K562 (cell line): ENCODE measurements around the gene ADGRL3. TPM values are rescaled to one million over a fixed set of nuclear protein-coding genes. Genes with fewer than 3 reads are reported as not detected.

ENCODE experiments used
- ATAC-seq: fragments of 200-7000 bp; cut with Tn5 transposase; 3 replicates; pipeline ENCODE4 v1.9.1; 2020; ENCODE audit warnings: moderate library complexity
- BruUV-seq: library from RNA; stranded (reverse); fragments of 400-500 nt; replicated peaks from 2 replicates; lab custom pipeline; 2021; lab: Mats Ljungman, UMichigan
- CTCF ChIA-PET: fragments of 300-600 bp; formaldehyde crosslinking; extraction: SDS; loops from one replicate; lab custom pipeline; 2021; ENCODE audit warnings: low intra/inter-chr PET ratio; lab: Yijun Ruan, JAX
- POLR2A ChIA-PET: fragments of 300-600, 350-650 bp; sonication (Branson Sonifier 250); formaldehyde crosslinking; extraction: SDS; loops from one replicate; lab custom pipeline; 2021; ENCODE audit warnings: antibody characterized with exemption, inconsistent platforms; lab: Yijun Ruan, JAX
- DNase-seq, 4 experiments: peaks; one replicate each; pipeline versions ENCODE4 v3.0.0 to v3.0.0-alpha.2; 2011 to 2018; ENCODE audit warnings: low spot score in 3 of 4, mixed read lengths in 3 of 4; ENCODE audit errors: extremely low read depth in 1 of 4
- FAIRE-seq: peaks from 2 replicates; lab custom pipeline; 2011; peaks lifted over from hg19 to GRCh38; lab: Jason Lieb, UNC
- H2AFZ ChIP-seq: 2 replicates; pipeline ENCODE4 v1.6.0; 2011; ENCODE audit warnings: low read depth, low read length, control low read depth, inconsistent platforms
- H3K27ac ChIP-seq: fragments of 200-600 bp; 3 replicates; pipeline ENCODE4 v1.8.0; 2011; ENCODE audit warnings: low read depth, mild to moderate bottlenecking, control low read depth, inconsistent platforms, low read length, moderate library complexity, mixed read lengths; ENCODE audit errors: extremely low read depth
- H3K27me3 ChIP-seq, 2 experiments: fragments of 300-600 bp in 1 of 2; 2 replicates in 1 of 2; 3 replicates in 1 of 2; pipeline versions ENCODE4 v1.6.0 to v1.8.0; 2011; ENCODE audit warnings: inconsistent platforms in 2 of 2, low read length in 2 of 2, mild to moderate bottlenecking in 1 of 2, mixed read lengths in 1 of 2, moderate library complexity in 1 of 2; ENCODE audit not compliant: control insufficient read depth in 2 of 2, insufficient read depth in 2 of 2
- H3K36me3 ChIP-seq: fragments of 300-600 bp; 3 replicates; pipeline ENCODE4 v1.8.0; 2011; ENCODE audit warnings: mild to moderate bottlenecking, low read length, inconsistent platforms; ENCODE audit not compliant: control insufficient read depth, insufficient read depth
- H3K4me1 ChIP-seq, 2 experiments: fragments of 200-600 bp in 1 of 2; replicated peaks in 1 of 2; 2 replicates in 1 of 2; 3 replicates in 1 of 2; pipeline versions ENCODE4 v1.5.1 to v1.8.0; 2011; ENCODE audit warnings: inconsistent platforms in 2 of 2, low read length in 2 of 2, mild to moderate bottlenecking in 1 of 2, mixed read lengths in 1 of 2, moderate library complexity in 1 of 2; ENCODE audit not compliant: control insufficient read depth in 2 of 2, insufficient read depth in 2 of 2
- H3K4me2 ChIP-seq: 2 replicates; pipeline ENCODE4 v1.6.1; 2011; ENCODE audit warnings: low read length, control low read depth, inconsistent platforms, mixed read lengths; ENCODE audit not compliant: insufficient read depth
- H3K4me3 ChIP-seq: fragments of 200-600 bp; sonication (generic), shearing (Covaris generic); 2 replicates; pipeline ENCODE4 v1.5.1; 2016; ENCODE audit warnings: control low read depth, inconsistent platforms
- H3K79me2 ChIP-seq: fragments of 200-600 bp; 3 replicates; pipeline ENCODE4 v1.8.0; 2011; ENCODE audit warnings: low read length, inconsistent platforms; ENCODE audit not compliant: control insufficient read depth, insufficient read depth
- H3K9ac ChIP-seq, 2 experiments: 2 replicates each; pipeline versions ENCODE4 v1.6.0 to v1.6.1; 2011; ENCODE audit warnings: low read depth in 2 of 2, low read length in 2 of 2, control low read depth in 1 of 2, inconsistent platforms in 1 of 2, mild to moderate bottlenecking in 1 of 2, mixed read lengths in 1 of 2; ENCODE audit not compliant: insufficient read depth in 1 of 2
- H3K9me1 ChIP-seq: one replicate; pipeline ENCODE4 v1.6.0; 2011; ENCODE audit warnings: inconsistent platforms, mild to moderate bottlenecking, low read length, moderate library complexity; ENCODE audit not compliant: control insufficient read depth, insufficient read depth
- H3K9me3 ChIP-seq: replicated peaks from 2 replicates; pipeline ENCODE4 v1.5.1; 2011; ENCODE audit warnings: low read depth, low read length, inconsistent platforms; ENCODE audit not compliant: control insufficient read depth, insufficient read depth
- H4K20me1 ChIP-seq: replicated peaks from 2 replicates; pipeline ENCODE4 v1.6.1; 2011; ENCODE audit warnings: low read length, inconsistent platforms, mixed read lengths; ENCODE audit not compliant: control insufficient read depth, insufficient read depth
- COPS2 ChIP-seq: fragments of 450-650 bp; conservative IDR thresholded peaks from 2 replicates; pipeline ENCODE4 v1.6.1; 2016; ENCODE audit warnings: mild to moderate bottlenecking, moderate library complexity
- ELF4 ChIP-seq: fragments of 450-650 bp; formaldehyde crosslinking; IDR thresholded peaks from 2 replicates; pipeline ENCODE4 v1.4.0; 2022; ENCODE audit warnings: missing genetic modification characterization
- EWSR1 ChIP-seq: fragments of 450-650 bp; IDR thresholded peaks from 2 replicates; pipeline ENCODE4 v1.6.1; 2018; ENCODE audit warnings: borderline replicate concordance, mild to moderate bottlenecking, low read depth, moderate library complexity; ENCODE audit not compliant: partially characterized antibody
- ZBTB11 ChIP-seq, 3 experiments: fragments of 200-800 bp in 1 of 3; fragments of 250-450 bp in 1 of 3; fragments of 450-650 bp in 1 of 3; sonication (Bioruptor Pico) in 1 of 3; sonication (Bioruptor generic) in 1 of 3; formaldehyde crosslinking in 1 of 3; IDR thresholded peaks; 2 replicates each; pipeline versions ENCODE4 v1.6.1 to v1.8.0; 2016 to 2022; ENCODE audit warnings: mild to moderate bottlenecking in 2 of 3, missing genetic modification characterization in 2 of 3, missing compliant biosample characterization in 1 of 3, moderate library complexity in 1 of 3
- ZNF644 ChIP-seq: fragments of 200-800 bp; sonication (Bioruptor generic); IDR thresholded peaks from 2 replicates; pipeline ENCODE4 v1.6.1; 2016; ENCODE audit warnings: low read depth, missing genetic modification characterization, missing compliant biosample characterization
- ZNF79 ChIP-seq: fragments of 250-450 bp; sonication (Bioruptor Pico); IDR thresholded peaks from 2 replicates; pipeline ENCODE4 v1.4.0; 2020; ENCODE audit warnings: low read depth, mild to moderate bottlenecking, moderate library complexity
- WGBS: fragments of 100-300 bp; shearing (Covaris generic); methylation state at CpG from one replicate; pipeline ENCODE4 v1.1.6; 2016; ENCODE audit warnings: low coverage, mixed read lengths; ENCODE audit not compliant: insufficient coverage; ENCODE audit errors: missing lambda C conversion rate; 5-methylcytosine and 5-hydroxymethylcytosine counted together
- in situ Hi-C: fragments of 300-500 bp; cut with MboI; formaldehyde crosslinking; loops from 4 replicates; pipeline ENCODE4 v1.15.0; 2018; ENCODE audit warnings: inconsistent platforms, mixed read lengths
- intact Hi-C: fragments of 100-400 bp; cut with micrococcal nuclease; formaldehyde crosslinking; loops from 2 replicates; pipeline ENCODE4 v1.14.2; 2022
- polyA plus RNA-seq, 8 experiments: library from polyadenylated mRNA; depleted of rRNA in 4 of 8; stranded (reverse) in 5 of 8; unstranded in 3 of 8; fragments of >200 nt; fragmentation: Nextera tagmentation in 2 of 8; fragmentation: Illumina TruSeq in 1 of 8; extraction: Ambion mirVana in 2 of 8; extraction: Trizol in 1 of 8; gene quantifications; 2 replicates each; pipeline versions ENCODE4 v1.2.1 to v1.2.3, GENCODE V29; 2011 to 2014; ENCODE audit warnings: inconsistent platforms in 1 of 8, missing spikeins in 1 of 8
- total RNA-seq, 7 experiments: library from RNA; depleted of rRNA in 6 of 7; stranded (reverse); fragments of >200 nt in 6 of 7; fragmentation: Illumina TruSeq in 2 of 7; extraction: Trizol in 2 of 7; gene quantifications; 2 replicates each; pipeline versions ENCODE4 v1.2.1 to v1.2.3, GENCODE V29; 2011 to 2021; ENCODE audit warnings: low replicate concordance in 1 of 7

The ADGRL3 gene
- total and polyA plus RNA-seq, 9 of the 15 experiments (the other 6 are each of a cell fraction or from before 2014, with no cell fraction given), result 0.03 to 0.14 (median 0.04) TPM; not detected in 2

GRCh38 chr4:61997831-61998230 lies 797.7 kb downstream of the ADGRL3 start:
- FAIRE-seq (no peak), DNase-seq (no peak)
- Histone ChIP-seq H4K20me1 (no peaks in the 10 kb centered on the region), H3K9ac (no peak overlapping the region), H3K27ac (no peak overlapping the region)
- TF ChIP-seq ZNF644 (tag), result no peak
- no peak for TF ChIP-seq EWSR1
- TF ChIP-seq ELF4 (CRISPR knock-in tag), result no peak
- no peak for TF ChIP-seq COPS2
- no peak for TF ChIP-seq ZNF79 (CRISPR knock-in tag)
- no peak for TF ChIP-seq ZBTB11 (CRISPR knock-in tag; IDR thresholded peaks at IDR 0.05)
- TF ChIP-seq, all 486 proteins: peak for 0
- H2AFZ ChIP-seq, result no peak overlapping the region
- H3K4me3 ChIP-seq, result no peak overlapping the region
- no peaks in the 10 kb centered on the region for H3K27me3 ChIP-seq
- POLR2A ChIA-PET, result no interaction called here
- no TSS peak for BruUV-seq
- intact Hi-C loops (no loop called here), in situ Hi-C loops (no loop called here)
- H3K4me2 ChIP-seq, result no peak overlapping the region
- H3K79me2 ChIP-seq, result no peaks in the 10 kb centered on the region
- H3K4me1 ChIP-seq, result no peaks in the 10 kb centered on the region
- CTCF ChIA-PET, result no interaction called here
- ATAC-seq, result no peak
- no peaks in the 10 kb centered on the region for H3K9me3 ChIP-seq
- 0% methylated on average over 2 of the region's 2 CpGs for WGBS
- H3K36me3 ChIP-seq, result no peaks in the 10 kb centered on the region
- no peaks in the 10 kb centered on the region for H3K9me1 ChIP-seq
